ENCODE data around the gene FHAD1. TPM values are rescaled to one million over a fixed set of nuclear protein-coding genes. Genes with fewer than 3 reads are reported as not detected.

Gene FHAD1
- total RNA-seq, 1 donor from 2014 or later = 0.21 TPM

DNA sequence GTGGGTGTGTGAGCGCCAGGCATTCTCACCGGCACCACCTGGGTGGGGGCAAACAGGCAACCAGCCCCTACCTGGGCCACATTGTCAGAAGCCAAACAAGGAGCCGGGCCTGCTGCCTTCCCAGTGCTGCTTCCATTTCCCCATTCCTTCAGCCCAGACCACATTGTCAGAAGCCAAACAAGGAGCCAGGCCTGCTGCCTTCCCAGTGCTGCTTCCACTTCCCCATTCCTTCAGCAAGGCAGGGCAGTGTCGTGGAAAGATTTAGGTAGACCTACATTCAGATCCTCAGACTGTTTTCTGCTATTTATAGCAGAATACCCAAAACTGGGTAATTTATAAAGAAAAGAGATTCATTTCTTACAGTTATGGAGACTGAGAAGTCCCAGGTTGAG, 115.7 kb downstream of the FHAD1 start:
- Histone ChIP-seq H3K4me3 (ENCODE audit: low read depth, low read length) (no peak overlapping the region), H3K27me3 (ENCODE audit: control insufficient read depth, insufficient read depth, low read length) (no peaks in the 10 kb centered on the region), H3K36me3 (ENCODE audit: control insufficient read depth, insufficient read depth, low read length) (no peaks in the 10 kb centered on the region)
- TF ChIP-seq, protein P1, sequence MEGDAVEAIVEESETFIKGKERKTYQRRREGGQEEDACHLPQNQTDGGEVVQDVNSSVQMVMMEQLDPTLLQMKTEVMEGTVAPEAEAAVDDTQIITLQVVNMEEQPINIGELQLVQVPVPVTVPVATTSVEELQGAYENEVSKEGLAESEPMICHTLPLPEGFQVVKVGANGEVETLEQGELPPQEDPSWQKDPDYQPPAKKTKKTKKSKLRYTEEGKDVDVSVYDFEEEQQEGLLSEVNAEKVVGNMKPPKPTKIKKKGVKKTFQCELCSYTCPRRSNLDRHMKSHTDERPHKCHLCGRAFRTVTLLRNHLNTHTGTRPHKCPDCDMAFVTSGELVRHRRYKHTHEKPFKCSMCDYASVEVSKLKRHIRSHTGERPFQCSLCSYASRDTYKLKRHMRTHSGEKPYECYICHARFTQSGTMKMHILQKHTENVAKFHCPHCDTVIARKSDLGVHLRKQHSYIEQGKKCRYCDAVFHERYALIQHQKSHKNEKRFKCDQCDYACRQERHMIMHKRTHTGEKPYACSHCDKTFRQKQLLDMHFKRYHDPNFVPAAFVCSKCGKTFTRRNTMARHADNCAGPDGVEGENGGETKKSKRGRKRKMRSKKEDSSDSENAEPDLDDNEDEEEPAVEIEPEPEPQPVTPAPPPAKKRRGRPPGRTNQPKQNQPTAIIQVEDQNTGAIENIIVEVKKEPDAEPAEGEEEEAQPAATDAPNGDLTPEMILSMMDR (IDR thresholded peaks at IDR 0.05; ENCODE audit: insufficient read depth, low read length, poor library complexity, severe bottlenecking) = no peak
- DNase-seq (ENCODE audit: low read depth) = no peak

DNA sequence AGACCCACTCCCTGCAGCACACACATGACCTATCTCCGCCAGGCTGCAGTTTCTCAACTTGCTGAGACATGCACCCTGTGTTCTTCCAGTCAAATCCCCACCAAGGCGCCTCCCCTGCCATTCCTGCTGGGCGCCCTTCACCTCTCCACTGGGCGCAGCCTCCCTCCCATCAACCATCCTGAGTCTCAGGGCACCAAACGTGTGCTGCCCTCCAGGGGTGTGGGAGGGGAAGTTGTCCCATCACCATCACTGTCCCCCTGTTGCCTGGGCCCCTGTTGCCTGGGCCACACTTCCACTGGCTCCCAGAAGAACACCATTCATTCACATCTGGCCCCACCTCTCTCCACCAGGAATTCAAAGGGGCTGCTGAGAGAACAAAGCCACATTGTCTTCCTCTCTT, 117.7 kb downstream of the FHAD1 start:
- Histone ChIP-seq H3K36me3 (ENCODE audit: control insufficient read depth, insufficient read depth, low read length) (no peaks in the 10 kb centered on the region), H3K27me3 (ENCODE audit: control insufficient read depth, insufficient read depth, low read length) (no peaks in the 10 kb centered on the region), H3K4me3 (ENCODE audit: low read depth, low read length) (no peak overlapping the region)
- DNase-seq (ENCODE audit: low read depth) = no peak
- TF ChIP-seq, protein P1 (IDR thresholded peaks at IDR 0.05; ENCODE audit: insufficient read depth, low read length, poor library complexity, severe bottlenecking) = no peak

DNA sequence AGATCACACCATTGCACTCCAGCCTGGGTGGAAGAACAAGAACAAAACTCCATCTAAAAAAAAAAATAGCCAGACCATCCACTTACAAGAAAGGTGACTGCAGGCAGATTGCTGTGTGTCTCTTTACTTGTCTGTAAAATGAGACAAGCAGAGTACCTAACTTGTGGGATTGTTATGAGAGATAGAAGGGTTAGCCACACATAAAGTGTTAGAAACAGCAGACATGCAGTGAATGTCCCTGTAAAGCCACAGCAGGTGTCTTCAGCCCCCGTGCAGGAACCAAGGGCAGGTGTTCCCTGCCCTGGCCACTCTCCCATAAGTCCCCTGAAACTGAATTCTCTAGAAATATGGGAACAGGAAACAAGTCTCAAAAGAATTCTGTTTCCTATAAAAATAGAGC, 121.9 kb downstream of the FHAD1 start:
- Histone ChIP-seq H3K36me3 (ENCODE audit: control insufficient read depth, insufficient read depth, low read length) (no peaks in the 10 kb centered on the region), H3K27me3 (ENCODE audit: control insufficient read depth, insufficient read depth, low read length) (no peaks in the 10 kb centered on the region), H3K4me3 (ENCODE audit: low read depth, low read length) (no peak overlapping the region)
- TF ChIP-seq, protein P1 (IDR thresholded peaks at IDR 0.05; ENCODE audit: insufficient read depth, low read length, poor library complexity, severe bottlenecking) = no peak
- DNase-seq (ENCODE audit: low read depth) = no peak

DNA sequence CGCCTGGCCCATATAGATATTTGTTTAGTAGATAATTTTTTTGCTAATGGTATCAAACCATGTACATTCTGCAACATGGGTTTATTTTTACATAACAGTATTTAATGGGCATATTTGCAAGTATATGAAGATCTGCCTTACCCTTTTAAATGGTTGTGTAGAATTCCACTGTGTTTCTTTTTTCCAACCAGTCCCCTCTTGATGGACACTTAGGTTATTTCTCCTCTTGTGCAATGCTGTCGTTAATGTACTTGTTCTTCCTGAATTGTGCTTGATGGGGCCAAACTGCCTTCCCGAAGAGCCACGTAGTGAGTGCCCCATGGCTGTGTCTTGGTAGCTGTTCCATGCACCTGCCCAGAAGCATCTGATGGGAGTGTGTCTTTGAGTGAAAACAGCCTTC, 123.2 kb downstream of the FHAD1 start:
- DNase-seq (ENCODE audit: low read depth) = no peak
- no peak overlapping the region for H3K4me3 ChIP-seq (ENCODE audit: low read depth, low read length)
- H3K27me3 ChIP-seq (ENCODE audit: control insufficient read depth, insufficient read depth, low read length) = no peaks in the 10 kb centered on the region
- no peaks in the 10 kb centered on the region for H3K36me3 ChIP-seq (ENCODE audit: control insufficient read depth, insufficient read depth, low read length)
- TF ChIP-seq, protein P1 (IDR thresholded peaks at IDR 0.05; ENCODE audit: insufficient read depth, low read length, poor library complexity, severe bottlenecking) = no peak

DNA sequence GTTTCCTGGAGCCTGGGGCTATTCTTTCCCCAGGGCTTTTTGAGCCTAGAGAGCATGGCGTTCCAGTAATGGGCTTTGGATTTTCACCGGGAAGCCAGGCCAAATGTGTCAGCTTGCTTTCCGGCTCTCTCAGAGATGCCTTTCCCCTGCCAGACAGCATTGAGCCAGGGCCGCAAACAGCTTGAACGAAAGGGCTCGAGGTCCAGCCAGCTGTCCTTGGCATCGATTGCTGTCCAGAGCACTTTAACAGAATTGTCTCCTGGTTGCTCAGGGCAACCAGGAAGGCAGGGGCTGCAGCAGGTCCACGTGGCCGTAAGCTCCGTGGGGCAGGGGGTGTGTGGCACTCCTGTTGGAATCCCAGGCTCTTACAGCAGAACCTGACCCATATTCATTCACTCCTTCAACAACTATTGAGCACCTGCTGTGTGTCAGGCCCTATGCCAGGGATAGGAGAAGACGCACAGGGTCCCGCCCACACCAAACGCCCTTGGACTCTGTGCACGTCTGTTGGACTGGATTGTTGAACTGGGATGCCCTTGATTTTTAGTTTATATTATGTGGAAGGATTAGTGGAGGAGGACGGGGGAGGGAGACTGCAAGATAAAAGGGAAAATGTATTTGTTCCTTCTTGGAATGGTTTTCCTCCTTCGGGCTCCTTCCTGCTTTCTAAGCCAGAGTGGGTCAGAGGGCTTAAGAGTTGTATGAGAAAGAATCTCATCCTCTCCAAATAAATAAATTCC, 123.9 kb downstream of the FHAD1 start:
- TF ChIP-seq, protein P1 (IDR thresholded peaks at IDR 0.05; ENCODE audit: insufficient read depth, low read length, poor library complexity, severe bottlenecking) = no peak
- H3K36me3 ChIP-seq (ENCODE audit: control insufficient read depth, insufficient read depth, low read length) = no peaks in the 10 kb centered on the region
- no peak for DNase-seq (ENCODE audit: low read depth)

More for the DNA sequence above, 123.9 kb downstream of the FHAD1 start:
- no peak overlapping the region for H3K4me3 ChIP-seq (ENCODE audit: low read depth, low read length)
- H3K27me3 ChIP-seq (ENCODE audit: control insufficient read depth, insufficient read depth, low read length) = no peaks in the 10 kb centered on the region
